Hepatocyte (in vitro differentiated cells): ENCODE results near the gene NOL9.

Experiments used
- CTCF ChIP-seq: fragments of 200-600 bp; sonication (generic); IDR thresholded peaks from 2 replicates; pipeline ENCODE4 v1.5.1; 2016; ENCODE audit warnings: antibody characterized with exemption, mild to moderate bottlenecking; ENCODE audit not compliant: poor library complexity
- EZH2 ChIP-seq: fragments of 200-600 bp; sonication (generic); IDR thresholded peaks from 2 replicates; pipeline ENCODE4 v1.6.1; 2016; ENCODE audit warnings: antibody characterized with exemption, mild to moderate bottlenecking, borderline replicate concordance
- EZH2phosphoT487 ChIP-seq: fragments of 200-600 bp; sonication (generic); IDR thresholded peaks from one replicate; pipeline ENCODE4 v1.6.1; 2018; ENCODE audit warnings: antibody characterized with exemption, mild to moderate bottlenecking, low read depth, moderate library complexity; ENCODE audit not compliant: unreplicated experiment, severe bottlenecking

GRCh38 chr1:6472391-6472790, 81.9 kb downstream of the NOL9 start:
- TF ChIP-seq CTCF (peak; percentile 20), EZH2phosphoT487 (no peak), EZH2 (no peak)
